ENCODE results near the gene ULBP3.
"Not testable (repeated sequence)": the region's sequence is repeated elsewhere in the genome, so short reads cannot be mapped to it uniquely, and the experiment has no call there.

Gene ULBP3

DNA sequence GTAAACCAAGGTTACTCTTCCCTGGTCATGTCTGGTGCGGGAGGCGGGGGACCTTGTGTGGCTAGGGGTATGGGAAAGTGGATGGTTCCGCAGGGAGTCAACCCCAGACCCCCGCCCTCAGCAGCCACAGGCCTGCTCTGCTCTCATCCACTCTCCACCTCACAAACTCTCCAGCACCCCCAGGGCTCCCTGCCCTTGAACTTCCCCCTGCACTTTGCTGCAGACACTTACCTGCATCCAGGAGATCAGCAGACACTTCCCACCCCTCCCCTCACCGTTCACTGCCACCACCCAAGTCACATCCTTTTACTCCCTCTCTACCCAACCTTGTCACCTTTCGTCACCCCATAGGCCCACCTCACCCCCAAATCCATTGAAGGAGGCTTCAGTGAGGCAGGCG, 39.6 kb downstream of the ULBP3 start:
- H3K4me3 ChIP-seq (ENCODE audit: low read depth, low read length), result no peak overlapping the region
- in situ Hi-C loops (cut with HindIII; ENCODE audit: low sequenced_read_pairs), result no loop called here
- no peak for DNase-seq (ENCODE audit: low read depth, low spot score)
- TF ChIP-seq, protein P1, sequence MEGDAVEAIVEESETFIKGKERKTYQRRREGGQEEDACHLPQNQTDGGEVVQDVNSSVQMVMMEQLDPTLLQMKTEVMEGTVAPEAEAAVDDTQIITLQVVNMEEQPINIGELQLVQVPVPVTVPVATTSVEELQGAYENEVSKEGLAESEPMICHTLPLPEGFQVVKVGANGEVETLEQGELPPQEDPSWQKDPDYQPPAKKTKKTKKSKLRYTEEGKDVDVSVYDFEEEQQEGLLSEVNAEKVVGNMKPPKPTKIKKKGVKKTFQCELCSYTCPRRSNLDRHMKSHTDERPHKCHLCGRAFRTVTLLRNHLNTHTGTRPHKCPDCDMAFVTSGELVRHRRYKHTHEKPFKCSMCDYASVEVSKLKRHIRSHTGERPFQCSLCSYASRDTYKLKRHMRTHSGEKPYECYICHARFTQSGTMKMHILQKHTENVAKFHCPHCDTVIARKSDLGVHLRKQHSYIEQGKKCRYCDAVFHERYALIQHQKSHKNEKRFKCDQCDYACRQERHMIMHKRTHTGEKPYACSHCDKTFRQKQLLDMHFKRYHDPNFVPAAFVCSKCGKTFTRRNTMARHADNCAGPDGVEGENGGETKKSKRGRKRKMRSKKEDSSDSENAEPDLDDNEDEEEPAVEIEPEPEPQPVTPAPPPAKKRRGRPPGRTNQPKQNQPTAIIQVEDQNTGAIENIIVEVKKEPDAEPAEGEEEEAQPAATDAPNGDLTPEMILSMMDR (IDR thresholded peaks at IDR 0.05; ENCODE audit: low read depth, low read length), result no peak

DNA sequence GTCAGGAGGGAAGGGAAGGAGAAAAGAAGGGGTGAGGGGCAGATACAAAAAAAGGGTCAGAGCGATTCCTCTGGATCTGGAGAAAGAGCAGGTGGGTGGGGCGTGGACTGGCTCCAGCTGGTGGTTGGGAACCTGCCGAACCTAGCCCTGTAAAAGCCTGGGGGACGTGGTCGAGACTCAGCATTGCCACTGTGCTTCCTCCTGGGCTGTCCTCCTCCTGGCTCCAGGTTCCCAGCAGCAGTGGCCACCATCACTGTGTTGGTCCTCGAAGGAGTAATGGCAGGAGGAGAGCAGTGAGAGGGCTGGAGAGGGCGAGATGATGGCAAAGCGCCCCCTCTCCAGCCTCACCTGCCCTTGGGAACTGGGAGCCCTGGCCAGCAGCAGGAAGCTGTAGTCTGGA, 40.1 kb downstream of the ULBP3 start:
- in situ Hi-C loops (cut with HindIII; ENCODE audit: low sequenced_read_pairs), result no loop called here
- TF ChIP-seq, protein P1 (IDR thresholded peaks at IDR 0.05; ENCODE audit: low read depth, low read length), result no peak
- no peak for DNase-seq (ENCODE audit: low read depth, low spot score)
- H3K4me3 ChIP-seq (ENCODE audit: low read depth, low read length), result no peak overlapping the region

DNA sequence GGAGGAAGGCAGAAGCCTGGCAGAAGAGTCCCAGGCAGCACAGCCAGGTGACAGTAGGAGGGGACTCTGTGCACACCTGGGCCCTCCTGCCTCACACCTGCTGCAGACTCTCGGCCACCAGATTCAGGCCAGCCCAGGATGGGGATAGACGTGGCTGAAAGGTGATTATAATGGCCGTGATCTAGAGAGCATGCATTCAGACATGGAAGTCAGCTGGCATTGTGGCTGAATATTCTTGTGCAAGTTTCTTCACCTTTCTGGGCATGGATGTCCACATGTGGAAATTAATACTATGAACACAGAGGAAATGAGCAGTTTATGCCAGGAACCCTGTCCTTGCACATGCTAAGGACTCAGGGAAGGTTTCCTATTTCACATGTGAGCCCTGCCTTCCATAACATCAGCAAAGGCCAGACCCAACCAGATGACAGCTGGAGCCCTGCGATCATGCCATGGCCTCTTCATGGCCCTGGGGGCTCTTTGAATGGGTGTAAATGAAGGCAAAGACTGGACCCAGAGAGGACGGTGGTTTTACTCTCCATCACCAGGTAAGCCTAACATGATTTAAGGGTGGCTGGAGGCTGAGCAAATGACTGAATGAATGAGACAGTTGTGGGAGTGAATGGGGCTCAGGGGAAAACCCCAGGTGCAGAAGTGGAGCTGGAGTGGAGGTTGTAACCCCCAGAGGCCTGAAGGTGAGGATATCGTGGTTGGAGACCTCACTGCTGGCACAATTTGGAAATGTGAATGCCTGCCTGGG, 40.9 kb downstream of the ULBP3 start:
- no peak for DNase-seq (ENCODE audit: low read depth, low spot score)
- in situ Hi-C loops (cut with HindIII; ENCODE audit: low sequenced_read_pairs), result no loop called here
- TF ChIP-seq, protein P1 (IDR thresholded peaks at IDR 0.05; ENCODE audit: low read depth, low read length), result no peak
- no peak overlapping the region for H3K4me3 ChIP-seq (ENCODE audit: low read depth, low read length)

DNA sequence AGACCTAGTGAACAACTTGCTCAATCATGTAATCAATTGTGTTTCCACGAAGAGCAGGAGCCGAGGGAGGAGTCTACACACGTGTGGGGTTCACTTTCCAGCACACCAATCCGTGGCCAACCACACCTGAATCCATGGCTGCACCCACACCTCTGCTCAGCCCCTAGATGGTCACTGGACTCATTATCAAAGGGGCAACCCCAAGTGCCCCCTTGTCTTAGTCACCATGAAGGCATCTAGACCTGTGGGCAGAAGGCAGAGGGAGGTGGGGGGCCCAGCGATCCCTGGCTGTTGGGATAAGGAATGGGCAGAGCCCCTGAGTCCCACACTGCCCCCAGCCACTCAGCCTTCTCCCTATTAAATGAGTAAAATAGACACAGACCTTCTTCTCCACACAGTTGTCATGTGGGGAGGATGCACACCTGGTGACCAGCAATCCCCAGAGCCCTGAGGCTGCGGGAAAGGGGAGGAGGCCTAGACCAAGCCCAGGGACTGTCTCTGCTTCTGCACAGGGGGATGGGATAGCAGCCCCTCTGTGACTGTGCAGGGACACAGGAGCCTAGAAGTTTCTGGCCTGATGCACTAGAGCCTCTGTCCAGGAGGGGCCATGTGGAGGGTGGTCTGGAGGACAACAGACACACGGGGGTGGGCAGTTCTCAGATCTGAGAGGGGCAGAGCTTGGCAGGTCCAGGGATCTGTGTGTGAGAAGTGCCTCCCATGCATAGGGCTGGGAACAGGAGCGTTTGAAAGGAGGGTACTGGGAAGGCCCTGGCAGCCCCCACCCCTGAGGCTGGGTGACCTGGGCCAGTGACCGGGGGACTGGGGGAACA, 41.7 kb downstream of the ULBP3 start:
- DNase-seq (ENCODE audit: low read depth, low spot score), result no peak
- TF ChIP-seq, protein P1 (IDR thresholded peaks at IDR 0.05; ENCODE audit: low read depth, low read length), result no peak
- H3K4me3 ChIP-seq (ENCODE audit: low read depth, low read length), result no peak overlapping the region
- in situ Hi-C loops (cut with HindIII; ENCODE audit: low sequenced_read_pairs), result no loop called here

DNA sequence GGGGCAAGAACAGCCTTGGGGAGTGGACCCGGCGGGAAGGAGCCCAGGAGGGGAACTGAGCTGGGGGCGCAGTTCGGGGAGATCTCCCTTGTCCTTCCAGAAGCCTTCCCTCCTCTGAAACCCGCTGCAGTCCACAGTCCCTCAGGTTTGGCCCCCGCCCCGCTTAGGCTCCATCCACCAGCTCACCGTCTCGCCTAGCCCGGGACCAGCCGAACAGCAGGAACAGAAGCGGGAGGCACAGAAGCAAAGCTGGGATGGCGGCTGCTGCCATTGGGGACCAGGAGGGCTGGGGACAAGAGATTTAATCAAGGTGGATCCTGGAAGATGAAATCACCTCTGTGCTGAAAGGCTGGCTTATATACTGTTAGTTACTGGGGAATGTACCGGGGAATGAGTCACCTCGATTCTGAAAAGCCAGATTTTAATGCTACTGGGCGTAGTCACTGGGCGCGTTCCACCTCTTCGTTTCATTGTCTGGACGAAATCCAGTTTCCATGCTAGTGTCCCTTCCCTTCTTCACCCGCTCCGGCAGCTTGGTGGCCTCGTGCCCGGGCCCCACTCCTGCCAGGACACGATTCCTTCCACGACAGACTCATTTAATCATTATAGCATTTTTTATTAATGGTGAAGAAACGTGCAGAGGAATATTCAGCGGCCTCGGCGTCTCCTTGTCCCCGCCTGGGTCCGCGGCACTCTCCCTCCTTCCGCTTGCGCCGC, 43.6 kb downstream of the ULBP3 start, which contains the start of gene RAET1L:
Gene RAET1L, minus strand, starts transcription at position 332 of the 717 bp plus-strand sequence. Its CDS starts 61 bp downstream, at position 271.
- DNase-seq (ENCODE audit: low read depth, low spot score), result peak; percentile 25
- peak within 1 kb of the TSS; percentile 29 for H3K4me3 ChIP-seq (ENCODE audit: low read depth, low read length)
- TF ChIP-seq, protein P1 (IDR thresholded peaks at IDR 0.05; ENCODE audit: low read depth, low read length), result no peak
- in situ Hi-C loops (cut with HindIII; ENCODE audit: low sequenced_read_pairs), result no loop called here

DNA sequence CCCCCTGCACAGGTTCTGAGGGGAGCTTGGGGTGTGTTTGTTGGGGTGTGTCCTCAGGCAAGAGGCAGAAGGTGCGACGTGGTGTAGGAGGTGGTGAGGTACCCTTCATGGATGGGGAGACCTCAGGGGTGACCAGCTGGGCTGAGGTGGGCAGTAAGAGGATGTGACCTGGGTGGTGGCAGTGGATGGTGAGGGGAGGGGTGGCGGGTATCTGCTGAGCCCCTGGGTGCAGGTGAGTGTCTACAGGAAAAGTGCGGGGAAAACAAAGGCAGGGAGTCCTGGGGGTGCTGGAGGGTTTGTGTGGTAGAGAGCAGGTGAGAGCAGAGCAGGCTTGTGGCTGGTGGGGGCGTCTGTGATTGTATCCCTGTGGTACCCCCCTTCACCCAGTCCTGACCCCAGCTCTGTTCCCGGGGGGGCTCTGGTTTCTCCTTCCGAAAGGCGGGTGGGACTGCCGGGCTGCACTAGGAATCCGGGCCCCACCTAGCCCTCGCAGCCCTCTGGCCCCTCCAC, 44.2 kb downstream of the ULBP3 start:
- DNase-seq (ENCODE audit: low read depth, low spot score), result no peak
- no peak overlapping the region for H3K4me3 ChIP-seq (ENCODE audit: low read depth, low read length)
- in situ Hi-C loops (cut with HindIII; ENCODE audit: low sequenced_read_pairs), result no loop called here
- TF ChIP-seq, protein P1 (IDR thresholded peaks at IDR 0.05; ENCODE audit: low read depth, low read length), result no peak

DNA sequence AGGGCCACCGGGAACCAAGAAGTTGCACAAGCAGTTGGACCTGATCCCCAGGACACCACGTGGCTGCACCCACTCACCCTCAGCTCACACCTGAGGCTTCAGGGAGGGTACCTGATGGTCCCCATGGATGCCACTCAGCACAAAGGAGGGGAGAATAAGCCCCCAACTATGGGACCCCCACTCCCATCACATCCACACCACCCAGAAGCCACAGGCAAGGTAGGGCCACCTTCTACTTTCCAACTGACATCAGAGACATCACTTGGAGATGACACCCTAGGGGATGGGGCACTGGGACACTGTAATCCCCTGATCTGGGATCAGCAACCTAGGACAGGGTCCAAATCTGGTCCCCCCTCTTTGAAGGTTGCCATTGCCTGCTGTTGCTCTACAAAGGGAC, 44.9 kb downstream of the ULBP3 start:
- DNase-seq (ENCODE audit: low read depth, low spot score); in situ Hi-C loops (cut with HindIII; ENCODE audit: low sequenced_read_pairs); H3K4me3 ChIP-seq (ENCODE audit: low read depth, low read length): not testable (repeated sequence)

DNA sequence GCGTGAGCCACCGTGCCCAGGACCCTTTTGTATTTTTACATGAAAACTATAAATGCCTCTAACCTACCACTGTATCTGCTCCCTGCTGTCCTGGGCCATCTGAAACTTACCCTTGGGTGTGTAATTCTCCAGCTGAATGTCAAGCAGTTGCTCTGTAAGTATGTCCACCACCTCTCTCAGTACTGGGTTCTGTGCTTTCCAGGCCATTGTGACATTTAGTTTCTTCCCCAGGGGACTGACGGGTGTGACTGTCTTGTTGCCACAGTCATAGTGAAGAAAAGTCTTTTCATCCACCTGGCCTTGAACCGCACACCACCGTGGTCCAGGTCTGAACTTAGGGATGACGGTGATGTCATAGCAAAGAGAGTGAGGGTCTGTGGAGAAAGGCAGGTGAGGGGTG, 47.1 kb downstream of the ULBP3 start:
- H3K4me3 ChIP-seq (ENCODE audit: low read depth, low read length); DNase-seq (ENCODE audit: low read depth, low spot score); in situ Hi-C loops (cut with HindIII; ENCODE audit: low sequenced_read_pairs): not testable (repeated sequence)

Data from astrocyte of the spinal cord (primary cell).